Lung (tissue), 12 donors: ENCODE data around the gene HACL1. TPM values are rescaled to one million over a fixed set of nuclear protein-coding genes. Genes with fewer than 3 reads are reported as not detected.

Experiments
- ATAC-seq: fragments of 200-7000 bp; cut with Tn5 transposase; one replicate; pipeline ENCODE4 v1.9.1; 2020; ENCODE audit warnings: moderate number of reproducible peaks; ENCODE audit not compliant: insufficient read depth, low FRiP score
- DNase-seq, 3 donors: peaks; one replicate each; pipeline ENCODE4 v3.0.0-alpha.2; 2013 to 2017
- H3K27ac ChIP-seq, 2 donors: one replicate each; pipeline ENCODE4 v1.5.1; 2013; ENCODE audit warnings: mild to moderate bottlenecking in 2 of 2, moderate library complexity in 2 of 2, control low read depth in 1 of 2, inconsistent platforms in 1 of 2, low read depth in 1 of 2, low read length in 1 of 2
- H3K27me3 ChIP-seq, 3 donors: one replicate each; pipeline ENCODE4 v1.5.1; 2013; ENCODE audit warnings: low read length in 2 of 3; ENCODE audit not compliant: control insufficient read depth in 3 of 3, insufficient read depth in 3 of 3
- H3K36me3 ChIP-seq, 4 donors: one replicate each; pipeline ENCODE4 v1.5.1; 2013; ENCODE audit warnings: low read length in 4 of 4, mild to moderate bottlenecking in 1 of 4, moderate library complexity in 1 of 4; ENCODE audit not compliant: control insufficient read depth in 4 of 4, insufficient read depth in 4 of 4
- H3K4me1 ChIP-seq, 5 donors: one replicate each; pipeline ENCODE4 v1.5.1; 2013; ENCODE audit warnings: low read length in 5 of 5, mild to moderate bottlenecking in 2 of 5, moderate library complexity in 1 of 5; ENCODE audit not compliant: control insufficient read depth in 5 of 5, insufficient read depth in 5 of 5
- H3K4me3 ChIP-seq: one replicate; pipeline ENCODE4 v1.5.1; 2013; ENCODE audit warnings: mild to moderate bottlenecking, control low read depth, moderate library complexity
- H3K9ac ChIP-seq, 2 donors: one replicate each; pipeline ENCODE4 v1.5.1; 2013; ENCODE audit warnings: low read length in 2 of 2, control low read depth in 1 of 2; ENCODE audit not compliant: insufficient read depth in 1 of 2
- H3K9me3 ChIP-seq, 4 donors: one replicate each; pipeline ENCODE4 v1.5.1; 2013; ENCODE audit warnings: low read length in 3 of 4, mild to moderate bottlenecking in 1 of 4, moderate library complexity in 1 of 4; ENCODE audit not compliant: control insufficient read depth in 4 of 4, insufficient read depth in 3 of 4
- CTCF ChIP-seq: IDR thresholded peaks from 2 replicates; pipeline ENCODE4 v1.5.1; 2012; ENCODE audit warnings: mild to moderate bottlenecking; ENCODE audit errors: control extremely low read depth, extremely low read depth
- WGBS, 2 donors: extraction: QIAGEN DNeasy Blood & Tissue Kit; methylation state at CpG; one replicate each; pipeline ENCODE4 v1.1.7; 2013; 5-methylcytosine and 5-hydroxymethylcytosine counted together
- polyA plus RNA-seq, 2 donors: library from polyadenylated mRNA; stranded (reverse); fragments of 200-250 nt; gene quantifications; one replicate each; pipeline ENCODE4 v1.2.1, GENCODE V29; 2013
- total RNA-seq, 2 donors: library from RNA; depleted of rRNA in 1 of 2; stranded (reverse); fragments of >200 nt in 1 of 2; gene quantifications; one replicate each; pipeline ENCODE4 v1.2.1, GENCODE V29; 2014 to 2021
- donor health status: control.
- donor health status: control.
- donor health status: Bipolar disorder and iron deficiency.
- donor health status: healthy.
- donor health status: DM: yes; HTN: yes; CAD: no.

The HACL1 gene
- total and polyA plus RNA-seq, 4 donors: 14.7 to 27.7 (median 21.6) TPM

GRCh38 chr3:15601046-15601398, 347 bp downstream of the HACL1 start:
- H3K4me1 ChIP-seq: peaks cover 0 to 16% (median 5%) of the 10 kb centered on the region in 5 donors
- H3K36me3 ChIP-seq: peaks cover 3 to 17% (median 11%) of the 10 kb centered on the region in 4 donors
- peak overlapping the region; percentile 88 for H3K4me3 ChIP-seq
- DNase-seq (no peak), ATAC-seq (peak; percentile 10)
- 0 to 1% methylated on average over 19 of the region's 19 CpGs for whole genome bisulfite sequencing, 2 donors
- H3K27me3 ChIP-seq: no peaks in the 10 kb centered on the region
- peak overlapping the region; percentile 60 to 90 for H3K27ac ChIP-seq
- no peaks in the 10 kb centered on the region for H3K9me3 ChIP-seq
- no peak for TF ChIP-seq CTCF
- peak overlapping the region; percentile 81 to 82 for H3K9ac ChIP-seq

GRCh38 chr3:15595955-15596354, 5.4 kb downstream of the HACL1 start:
- no peak overlapping the region for H3K4me3 ChIP-seq
- peaks cover 6 to 27% (median 15%) of the 10 kb centered on the region in 4 donors for H3K36me3 ChIP-seq
- WGBS, 2 donors: 88% methylated on average over 2 of the region's 2 CpGs
- H3K27ac ChIP-seq: no peak overlapping the region
- no peak for DNase-seq
- H3K27me3 ChIP-seq: no peaks in the 10 kb centered on the region
- no peak overlapping the region for H3K9ac ChIP-seq
- peaks cover 0 to 9% (median 3%) of the 10 kb centered on the region in 5 donors for H3K4me1 ChIP-seq
- no peaks in the 10 kb centered on the region for H3K9me3 ChIP-seq
- ATAC-seq: no peak
- TF ChIP-seq CTCF: no peak

- Histone ChIP-seq H3K27me3 (no peaks in the 10 kb centered on the region), H3K4me1 (no peaks in the 10 kb centered on the region), H3K36me3 (peaks cover 1 to 26% (median 10%) of the 10 kb centered on the region in 4 donors), H3K9me3 (no peaks in the 10 kb centered on the region), H3K4me3 (no peak overlapping the region), H3K27ac (no peak overlapping the region), H3K9ac (no peak overlapping the region)
- DNase-seq (no peak), ATAC-seq (no peak)
- WGBS, 2 donors: 97 to 99% methylated on average over 8 of the region's 8 CpGs
- TF ChIP-seq CTCF: no peak
These were observed 8.4 kb downstream of the HACL1 start for GRCh38 chr3:15592968-15593367.

GRCh38 chr3:15591928-15592327, 9.4 kb downstream of the HACL1 start:
- WGBS, 2 donors: 90 to 92% methylated on average over 21 of the region's 21 CpGs
- H3K9me3 ChIP-seq: no peaks in the 10 kb centered on the region
- ATAC-seq (no peak), DNase-seq (no peak)
- H3K9ac ChIP-seq: no peak overlapping the region
- no peak overlapping the region for H3K4me3 ChIP-seq
- H3K27ac ChIP-seq: no peak overlapping the region
- TF ChIP-seq CTCF: no peak
- H3K36me3 ChIP-seq: peaks cover 1 to 26% (median 10%) of the 10 kb centered on the region in 4 donors
- H3K4me1 ChIP-seq: no peaks in the 10 kb centered on the region
- H3K27me3 ChIP-seq: no peaks in the 10 kb centered on the region
